CD14-positive monocyte (primary cell): ENCODE data around the gene MAPK12. TPM values are rescaled to one million over a fixed set of nuclear protein-coding genes. Genes with fewer than 3 reads are reported as not detected.

Experiments used
- DNase-seq, 3 donors: peaks; one replicate each; pipeline ENCODE4 v3.0.0-alpha.2; 2011 to 2022
- H2AFZ ChIP-seq: 2 replicates; pipeline ENCODE4 v1.6.0; 2012; ENCODE audit warnings: mild to moderate bottlenecking, low read depth, low read length, inconsistent platforms; ENCODE audit not compliant: insufficient read depth, poor library complexity, severe bottlenecking
- H3K27ac ChIP-seq, 2 donors: 1 replicate in 1 of 2; 2 replicates in 1 of 2; pipeline ENCODE4 v1.5.1; 2012 to 2013; ENCODE audit warnings: low read length in 2 of 2, control low read depth in 1 of 2, inconsistent platforms in 1 of 2, low read depth in 1 of 2, mild to moderate bottlenecking in 1 of 2
- H3K27me3 ChIP-seq, 2 donors: one replicate each; pipeline versions ENCODE4 v1.6.0 to v1.6.1; 2011 to 2013; ENCODE audit warnings: low read length in 2 of 2; ENCODE audit not compliant: control insufficient read depth in 2 of 2, insufficient read depth in 2 of 2
- H3K36me3 ChIP-seq, 2 donors: replicated peaks in 1 of 2; 1 replicate in 1 of 2; 2 replicates in 1 of 2; pipeline versions ENCODE4 v1.5.1 to v1.6.1; 2012 to 2013; ENCODE audit warnings: low read length in 2 of 2, control low read depth in 1 of 2, inconsistent platforms in 1 of 2, mild to moderate bottlenecking in 1 of 2; ENCODE audit not compliant: insufficient read depth in 2 of 2, control insufficient read depth in 1 of 2
- H3K4me1 ChIP-seq, 2 donors: 1 replicate in 1 of 2; 2 replicates in 1 of 2; pipeline versions ENCODE4 v1.5.1 to v1.6.1; 2012 to 2013; ENCODE audit warnings: low read length in 2 of 2, control low read depth in 1 of 2, inconsistent platforms in 1 of 2, mild to moderate bottlenecking in 1 of 2, moderate library complexity in 1 of 2; ENCODE audit not compliant: insufficient read depth in 2 of 2, control insufficient read depth in 1 of 2
- H3K4me2 ChIP-seq: replicated peaks from 2 replicates; pipeline ENCODE3; 2012; ENCODE audit warnings: low read length, moderate library complexity, mild to moderate bottlenecking; ENCODE audit not compliant: poor library complexity, severe bottlenecking; ENCODE audit errors: extremely low read depth
- H3K4me3 ChIP-seq, 3 experiments: fragments of 200-600 bp in 1 of 3; sonication (generic) in 1 of 3; replicated peaks in 1 of 3; 1 replicate in 2 of 3; 2 replicates in 1 of 3; pipeline ENCODE4 v1.5.1; 2011 to 2013; ENCODE audit warnings: low read length in 3 of 3, mild to moderate bottlenecking in 3 of 3, control low read depth in 2 of 3, low read depth in 2 of 3, inconsistent platforms in 1 of 3, moderate library complexity in 1 of 3
- H3K79me2 ChIP-seq: 2 replicates; pipeline ENCODE4 v1.6.0; 2012; ENCODE audit warnings: mild to moderate bottlenecking, control low read depth, inconsistent platforms, low read length, moderate library complexity; ENCODE audit not compliant: insufficient read depth
- H3K9ac ChIP-seq: 2 replicates; pipeline ENCODE4 v1.6.0; 2017; ENCODE audit warnings: low read length, mild to moderate bottlenecking; ENCODE audit not compliant: insufficient read depth, poor library complexity, severe bottlenecking
- H3K9me3 ChIP-seq, 2 donors: replicated peaks in 1 of 2; 1 replicate in 1 of 2; 2 replicates in 1 of 2; pipeline versions ENCODE4 v1.5.1 to v1.6.1; 2012 to 2013; ENCODE audit warnings: low read length in 2 of 2, control low read depth in 1 of 2; ENCODE audit not compliant: control insufficient read depth in 1 of 2, insufficient read depth in 1 of 2
- H4K20me1 ChIP-seq: 2 replicates; pipeline ENCODE4 v1.6.0; 2012; ENCODE audit warnings: mild to moderate bottlenecking, low read length, control low read depth, moderate library complexity; ENCODE audit not compliant: insufficient read depth
- H3K27ac Mint-ChIP-seq, 7 donors: one replicate each; pipeline ENCODE4 v1.8.0; 2020; ENCODE audit warnings: mild to moderate bottlenecking in 7 of 7, mixed read lengths in 7 of 7, moderate library complexity in 6 of 7, inconsistent platforms in 2 of 7
- H3K27me3 Mint-ChIP-seq, 3 donors: one replicate each; pipeline ENCODE4 v1.8.0; 2021 to 2022; ENCODE audit warnings: low read depth in 3 of 3, mild to moderate bottlenecking in 3 of 3, mixed read lengths in 3 of 3, moderate library complexity in 3 of 3, inconsistent platforms in 1 of 3
- H3K36me3 Mint-ChIP-seq, 2 donors: one replicate each; pipeline ENCODE4 v1.8.0; 2020; ENCODE audit warnings: mixed read lengths in 2 of 2, inconsistent platforms in 1 of 2, mild to moderate bottlenecking in 1 of 2
- H3K4me1 Mint-ChIP-seq: one replicate; pipeline ENCODE4 v1.8.0; 2020; ENCODE audit warnings: mild to moderate bottlenecking, mixed read lengths
- H3K4me3 Mint-ChIP-seq, 2 donors: one replicate each; pipeline ENCODE4 v1.8.0; 2020; ENCODE audit warnings: mild to moderate bottlenecking in 2 of 2, mixed read lengths in 2 of 2, moderate library complexity in 1 of 2
- H3K9me3 Mint-ChIP-seq, 7 donors: one replicate each; pipeline ENCODE4 v1.8.0; 2020 to 2022; ENCODE audit warnings: mixed read lengths in 7 of 7, mild to moderate bottlenecking in 6 of 7, moderate library complexity in 6 of 7, inconsistent platforms in 2 of 7
- WGBS: methylation state at CpG from one replicate; pipeline ENCODE4 v1.1.5; 2013; ENCODE audit warnings: missing lambda C conversion rate; ENCODE audit not compliant: insufficient coverage; 5-methylcytosine and 5-hydroxymethylcytosine counted together
- intact Hi-C, 2 donors: fragments of 100-400 bp; cut with micrococcal nuclease; formaldehyde crosslinking; loops; one replicate each; pipeline versions ENCODE4 v1.15.0 to v1.15.1; 2023
- polyA plus RNA-seq, 3 donors: library from polyadenylated mRNA; depleted of rRNA in 1 of 3; unstranded in 2 of 3; stranded (reverse) in 1 of 3; fragments of 300-500 nt in 2 of 3; fragments of >200 nt in 1 of 3; fragmentation: Illumina TruSeq in 2 of 3; gene quantifications; 1 replicate in 2 of 3; 2 replicates in 1 of 3; pipeline ENCODE4 v1.2.3, GENCODE V29; 2012 to 2021
- TF ChIP-seq, protein P1 (sequence below): fragments of 200-600 bp; IDR thresholded peaks from one replicate; pipeline ENCODE4 v1.8.0; 2022; ENCODE audit warnings: antibody characterized with exemption, mild to moderate bottlenecking

The MAPK12 gene
- polyA plus RNA-seq, 3 donors: 0.06 to 3.2 (median 0.13) TPM

DNA sequence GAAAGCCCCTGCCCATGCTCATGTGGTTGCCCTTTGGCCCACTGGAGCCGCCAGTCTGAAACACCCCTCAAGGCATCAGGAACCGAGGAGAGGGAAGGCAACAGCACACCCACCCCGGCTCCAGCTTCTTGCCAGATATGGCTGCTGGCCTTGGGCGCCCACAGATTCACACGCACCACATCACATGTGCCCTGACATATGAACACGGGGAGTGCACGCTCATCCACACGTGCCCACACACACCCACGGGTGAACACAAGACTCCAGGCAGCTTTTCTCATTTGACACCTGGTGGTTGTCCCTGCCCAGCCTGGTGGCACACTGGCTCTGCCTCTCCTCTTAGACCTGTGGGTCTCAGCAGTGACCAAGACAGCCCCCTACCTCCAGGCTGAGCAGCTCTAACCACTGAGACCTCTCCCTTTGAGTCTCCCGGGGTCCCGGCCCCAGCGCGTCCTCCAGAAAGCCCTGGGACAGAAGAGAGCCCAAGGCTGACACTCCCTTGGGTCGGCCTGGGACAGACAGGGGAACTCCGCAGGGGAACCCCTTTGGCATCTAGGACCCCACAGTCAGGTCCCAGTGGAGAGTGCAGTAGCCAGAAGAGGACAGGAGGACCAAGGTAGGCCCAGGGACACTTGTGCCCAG lies 2.7 kb upstream of the MAPK12 start:
- H4K20me1 ChIP-seq: peaks cover 13% of the 10 kb centered on the region
- peaks cover 9 to 24% of the 10 kb centered on the region in 2 donors for H3K4me1 ChIP-seq
- TF ChIP-seq, protein P1, sequence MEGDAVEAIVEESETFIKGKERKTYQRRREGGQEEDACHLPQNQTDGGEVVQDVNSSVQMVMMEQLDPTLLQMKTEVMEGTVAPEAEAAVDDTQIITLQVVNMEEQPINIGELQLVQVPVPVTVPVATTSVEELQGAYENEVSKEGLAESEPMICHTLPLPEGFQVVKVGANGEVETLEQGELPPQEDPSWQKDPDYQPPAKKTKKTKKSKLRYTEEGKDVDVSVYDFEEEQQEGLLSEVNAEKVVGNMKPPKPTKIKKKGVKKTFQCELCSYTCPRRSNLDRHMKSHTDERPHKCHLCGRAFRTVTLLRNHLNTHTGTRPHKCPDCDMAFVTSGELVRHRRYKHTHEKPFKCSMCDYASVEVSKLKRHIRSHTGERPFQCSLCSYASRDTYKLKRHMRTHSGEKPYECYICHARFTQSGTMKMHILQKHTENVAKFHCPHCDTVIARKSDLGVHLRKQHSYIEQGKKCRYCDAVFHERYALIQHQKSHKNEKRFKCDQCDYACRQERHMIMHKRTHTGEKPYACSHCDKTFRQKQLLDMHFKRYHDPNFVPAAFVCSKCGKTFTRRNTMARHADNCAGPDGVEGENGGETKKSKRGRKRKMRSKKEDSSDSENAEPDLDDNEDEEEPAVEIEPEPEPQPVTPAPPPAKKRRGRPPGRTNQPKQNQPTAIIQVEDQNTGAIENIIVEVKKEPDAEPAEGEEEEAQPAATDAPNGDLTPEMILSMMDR: no peak
- no peaks in the 10 kb centered on the region for H3K79me2 ChIP-seq
- H3K9me3 ChIP-seq: peaks cover 7 to 11% of the 10 kb centered on the region in 2 donors
- H3K36me3 ChIP-seq: no peaks in the 10 kb centered on the region
- DNase-seq: no peak
- H3K9me3 Mint-ChIP-seq: peaks cover 0 to 23% (median 8%) of the 10 kb centered on the region in 7 donors
- peaks cover 21 to 54% of the 10 kb centered on the region in 2 donors for H3K27me3 ChIP-seq
- H3K27me3 Mint-ChIP-seq: peaks cover 53 to 75% (median 64%) of the 10 kb centered on the region in 3 donors
- no peak overlapping the region for H3K4me2 ChIP-seq
- H3K4me3 Mint-ChIP-seq: no peak overlapping the region
- H3K27ac ChIP-seq: no peak overlapping the region
- H3K9ac ChIP-seq: no peak overlapping the region
- no peak overlapping the region for H3K4me3 ChIP-seq
- H3K36me3 Mint-ChIP-seq: no peaks in the 10 kb centered on the region
- H3K4me1 Mint-ChIP-seq: peaks cover 10% of the 10 kb centered on the region
- 96% methylated on average over 13 of the region's 15 CpGs for WGBS
- intact Hi-C loops: no loop called here
- no peak overlapping the region for H2AFZ ChIP-seq
- no peak overlapping the region for H3K27ac Mint-ChIP-seq

DNA sequence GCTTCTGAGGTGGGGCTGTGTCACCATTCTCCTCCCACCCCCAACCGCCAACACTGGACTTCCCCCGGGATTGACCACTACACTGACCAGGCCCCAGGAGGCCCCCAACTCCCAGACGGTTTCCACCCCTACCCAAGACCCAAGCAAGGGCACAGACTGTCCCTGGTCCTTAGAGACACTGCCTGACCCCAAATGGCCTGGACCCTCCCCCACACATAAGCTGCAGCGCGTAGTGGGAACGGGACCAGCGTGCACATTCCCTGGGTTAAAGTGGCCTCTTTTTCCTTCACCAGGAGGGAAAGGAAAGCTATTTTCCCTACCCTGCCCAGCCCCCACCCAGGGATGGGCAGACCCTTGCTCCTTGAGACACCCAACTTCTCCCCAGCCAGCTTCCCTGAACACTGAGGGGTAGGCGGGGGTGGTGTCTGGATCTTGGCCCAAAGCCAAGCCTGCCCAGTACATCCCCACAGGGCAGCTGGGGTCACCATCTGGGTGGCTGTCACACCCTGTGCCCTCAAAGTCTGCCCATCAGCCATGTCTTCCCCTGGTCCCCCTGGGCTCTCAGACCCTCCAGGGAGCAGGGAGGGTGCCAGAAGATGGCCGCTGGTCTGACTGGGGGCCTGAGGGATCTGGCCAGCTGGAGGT lies 1.6 kb upstream of the MAPK12 start:
- DNase-seq: no peak
- H3K36me3 Mint-ChIP-seq: no peaks in the 10 kb centered on the region
- H2AFZ ChIP-seq: no peak overlapping the region
- peaks cover 2% of the 10 kb centered on the region for H4K20me1 ChIP-seq
- peaks cover 12 to 43% of the 10 kb centered on the region in 2 donors for H3K27me3 ChIP-seq
- no peak overlapping the region for H3K4me2 ChIP-seq
- peaks cover 10% of the 10 kb centered on the region for H3K4me1 Mint-ChIP-seq
- H3K4me1 ChIP-seq: peaks cover 9 to 23% of the 10 kb centered on the region in 2 donors
- WGBS: 73% methylated on average over 3 of the region's 9 CpGs
- H3K36me3 ChIP-seq: no peaks in the 10 kb centered on the region
- H3K9me3 Mint-ChIP-seq: peaks cover 0 to 15% (median 6%) of the 10 kb centered on the region in 7 donors
- H3K4me3 ChIP-seq: no peak overlapping the region
- H3K9me3 ChIP-seq: peaks cover 7% of the 10 kb centered on the region in 2 donors
- no peaks in the 10 kb centered on the region for H3K79me2 ChIP-seq
- no peak overlapping the region for H3K27ac ChIP-seq
- H3K27ac Mint-ChIP-seq: no peak overlapping the region
- TF ChIP-seq, protein P1: no peak
- intact Hi-C loops: no loop called here
- peaks cover 44 to 69% (median 52%) of the 10 kb centered on the region in 3 donors for H3K27me3 Mint-ChIP-seq
- H3K4me3 Mint-ChIP-seq: peak overlapping the region in 1 of 2 donors; percentile 51
- no peak overlapping the region for H3K9ac ChIP-seq
